GM19351 (cell line): ENCODE measurements around the gene MACROD2.
A peak's percentile ranks its signal among the peaks of the same experiment; 100 is the strongest.

Experiments used
- ATAC-seq: cut with Tn5 transposase; IDR thresholded peaks from one replicate; pipeline ENCODE4 v1.9.1; 2021; ENCODE audit warnings: mild to moderate bottlenecking, moderate library complexity; ENCODE audit not compliant: unreplicated experiment

Gene MACROD2

GRCh38 chr20:14727485-14728150 lies 732.3 kb downstream of the MACROD2 start:
- ATAC-seq, result no peak

- no peak for ATAC-seq
Measured at GRCh38 chr20:14729390-14729789, 734.1 kb downstream of the MACROD2 start.

- ATAC-seq, result no peak
Measured at GRCh38 chr20:14732343-14732742, 737.0 kb downstream of the MACROD2 start.

GRCh38 chr20:14732996-14733395 lies 737.7 kb downstream of the MACROD2 start:
- ATAC-seq, result no peak

- no peak for ATAC-seq
Measured at GRCh38 chr20:14740380-14740779, 745.1 kb downstream of the MACROD2 start.

GRCh38 chr20:14741616-14742015 lies 746.3 kb downstream of the MACROD2 start:
- no peak for ATAC-seq

GRCh38 chr20:14744723-14745122 lies 749.4 kb downstream of the MACROD2 start:
- ATAC-seq, result peak; percentile 76

- no peak for ATAC-seq
Measured at GRCh38 chr20:14745830-14746229, 750.5 kb downstream of the MACROD2 start.

- no peak for ATAC-seq
Measured at GRCh38 chr20:14751191-14751590, 755.9 kb downstream of the MACROD2 start.

- ATAC-seq, result no peak
Measured at GRCh38 chr20:14757728-14758127, 762.4 kb downstream of the MACROD2 start.

GRCh38 chr20:14758356-14758755 lies 763.0 kb downstream of the MACROD2 start:
- no peak for ATAC-seq

- no peak for ATAC-seq
Measured at GRCh38 chr20:14759979-14760378, 764.7 kb downstream of the MACROD2 start.

GRCh38 chr20:14761903-14762302 lies 766.6 kb downstream of the MACROD2 start:
- no peak for ATAC-seq

- no peak for ATAC-seq
Measured at GRCh38 chr20:14764511-14765369, 769.4 kb downstream of the MACROD2 start.

- no peak for ATAC-seq
Measured at GRCh38 chr20:14765370-14765701, 770.0 kb downstream of the MACROD2 start.

GRCh38 chr20:14773486-14773885 lies 778.2 kb downstream of the MACROD2 start:
- ATAC-seq, result no peak

GRCh38 chr20:14775778-14776177 lies 780.5 kb downstream of the MACROD2 start:
- ATAC-seq, result no peak

GRCh38 chr20:14777591-14777990 lies 782.3 kb downstream of the MACROD2 start:
- ATAC-seq, result no peak

GRCh38 chr20:14778096-14778495 lies 782.8 kb downstream of the MACROD2 start:
- ATAC-seq, result no peak

GRCh38 chr20:14778875-14779274 lies 783.6 kb downstream of the MACROD2 start:
- ATAC-seq, result no peak

GRCh38 chr20:14780508-14780907 lies 785.2 kb downstream of the MACROD2 start:
- no peak for ATAC-seq

- ATAC-seq, result no peak
Measured at GRCh38 chr20:14782731-14783130, 787.4 kb downstream of the MACROD2 start.
